Muscle of back (tissue), 13 donors: ENCODE measurements around the gene ENOX1. TPM values are rescaled to one million over a fixed set of nuclear protein-coding genes. Genes with fewer than 3 reads are reported as not detected.
"Not testable (repeated sequence)": the region's sequence is repeated elsewhere in the genome, so short reads cannot be mapped to it uniquely, and the experiment has no call there.

Experiments
- DNase-seq, 3 donors: peaks; one replicate each; pipeline versions ENCODE4 v3.0.0 to v3.0.0-alpha.2; 2013
- long read RNA-seq, 9 donors: transcript quantifications; one replicate each; lab custom pipeline, GENCODE V29; 2026
- polyA plus RNA-seq, 10 donors: library from polyadenylated mRNA; unstranded; fragments of 120-200 nt; gene quantifications; one replicate each; pipeline ENCODE4 v1.2.1, GENCODE V29; 2013; ENCODE audit not compliant: insufficient read length in 10 of 10

The ENOX1 gene
- polyA plus RNA-seq: 10 to 100 TPM in 6 of 10 donors, 1 to 10 TPM in 4; 9.1 to 12.6 (median 11.4) TPM
- long read RNA-seq, donor 1: 0 reads
- long read RNA-seq, donor 2, partial matches to known transcripts: 0 of 1 reads
- long read RNA-seq, donor 2, other reads (novel, unspliced or antisense): 0 of 1 reads
- long read RNA-seq, donor 3: 0 reads
- long read RNA-seq, donor 4: 0 reads
- long read RNA-seq, donor 5: 0 reads
- long read RNA-seq, donor 6: 0 reads
- long read RNA-seq, donor 7: 0 reads
- long read RNA-seq, donor 8: 0 reads
- long read RNA-seq, donor 9: 0 reads

DNA sequence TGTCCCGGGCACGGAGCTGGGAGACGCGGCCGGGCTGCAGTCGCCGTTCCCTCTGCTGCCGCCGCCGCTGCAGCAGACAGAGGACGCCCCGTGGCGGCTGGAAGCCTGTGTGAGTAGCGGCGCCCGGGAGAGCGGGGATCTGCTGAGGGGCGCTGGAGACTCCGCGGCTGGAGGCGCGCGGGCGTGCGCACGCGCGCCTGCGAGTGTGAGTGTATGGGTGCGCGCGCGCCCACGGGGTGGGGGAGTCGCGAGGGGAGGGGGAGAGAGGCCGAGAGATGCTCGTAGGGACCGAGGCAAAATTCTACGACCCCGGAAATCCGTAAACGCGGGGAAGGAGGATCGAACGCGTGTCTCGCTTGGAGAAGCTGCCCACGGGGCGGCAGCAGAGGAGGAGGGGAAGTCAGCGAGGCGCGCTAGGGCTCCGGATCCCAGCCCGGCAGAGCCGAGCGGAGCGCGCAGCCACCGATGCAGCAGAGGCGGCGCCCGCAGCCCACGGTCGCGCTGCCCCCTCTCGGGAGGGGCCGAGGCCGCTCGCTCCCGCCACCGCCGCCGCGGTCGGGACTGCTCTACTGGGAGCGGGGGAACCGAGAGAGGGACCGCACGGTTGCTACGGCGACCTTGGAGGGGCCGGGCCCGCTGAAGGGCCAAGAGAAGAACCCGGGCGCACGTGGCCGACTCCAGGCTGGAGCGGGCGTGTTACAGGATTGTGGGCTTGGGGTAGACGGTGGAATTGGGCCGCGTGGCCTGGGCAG lies at the start of gene ENOX1:
Gene ENOX1 (minus strand): TSS at position 207 of the 752 bp plus-strand sequence.
- peak; percentile 78 to 96 (median 91) for DNase-seq

DNA sequence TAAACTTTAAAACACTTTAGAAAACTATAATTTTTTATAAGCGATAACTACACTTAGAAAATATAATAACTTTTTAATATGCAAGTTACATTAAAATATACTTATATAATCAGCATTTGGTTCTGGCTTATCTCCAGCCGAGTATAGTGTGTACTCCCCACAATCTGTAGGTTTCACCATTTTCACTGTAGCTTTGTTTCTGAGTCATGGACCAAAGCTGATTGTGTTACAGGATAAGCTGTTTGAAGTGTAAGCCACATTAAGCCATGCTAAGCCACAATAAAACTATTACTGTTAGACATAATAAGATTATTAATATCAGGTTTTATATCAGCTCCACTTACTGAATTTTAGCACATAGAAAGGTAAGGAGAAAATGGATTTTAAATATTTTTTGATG lies 48.9 kb upstream of the ENOX1 start:
- DNase-seq: no peak

- DNase-seq: peak in 2 of 3 donors; percentile 28 to 39
These were observed 44.3 kb upstream of the ENOX1 start for GRCh38 chr13:43831088-43831487.

DNA sequence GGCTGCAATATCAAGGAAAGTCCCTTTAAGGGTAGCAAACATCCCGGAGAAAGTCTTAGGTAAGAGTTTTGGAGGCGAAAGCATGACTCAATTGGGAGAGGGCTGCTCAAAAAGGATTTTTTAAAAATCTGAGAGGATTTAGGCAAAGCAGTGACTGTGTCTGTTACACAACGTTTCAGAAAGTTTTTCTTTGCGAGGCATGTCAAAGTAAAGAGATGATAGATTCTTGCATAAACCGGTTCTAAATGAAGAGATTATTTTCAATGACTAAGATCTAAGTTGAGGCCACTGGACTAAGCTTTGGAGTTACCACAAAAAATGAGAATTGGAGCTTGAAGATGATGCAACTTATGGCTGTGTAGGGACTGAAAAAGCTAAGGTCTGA lies 43.7 kb upstream of the ENOX1 start:
- peak in 2 of 3 donors; percentile 32 to 64 for DNase-seq

DNA sequence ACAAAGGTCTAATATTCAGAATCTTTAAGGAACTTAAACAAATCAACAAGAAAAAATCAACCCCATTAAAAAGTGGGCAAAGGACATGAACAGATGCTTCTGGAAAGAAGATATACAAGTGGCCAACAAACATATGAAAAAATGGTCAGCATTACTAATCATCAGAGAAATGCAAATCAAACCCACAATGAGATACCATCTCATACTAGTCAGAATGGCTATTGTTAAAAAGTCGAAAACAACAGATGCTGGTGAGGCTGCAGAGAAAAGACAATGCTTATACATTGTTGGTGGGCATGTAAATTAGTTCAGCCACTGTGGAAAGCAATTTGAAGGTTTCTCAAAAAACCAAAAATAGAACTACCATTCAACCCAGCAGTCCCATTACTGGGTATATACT lies 37.9 kb upstream of the ENOX1 start:
- not testable (repeated sequence) for DNase-seq

DNA sequence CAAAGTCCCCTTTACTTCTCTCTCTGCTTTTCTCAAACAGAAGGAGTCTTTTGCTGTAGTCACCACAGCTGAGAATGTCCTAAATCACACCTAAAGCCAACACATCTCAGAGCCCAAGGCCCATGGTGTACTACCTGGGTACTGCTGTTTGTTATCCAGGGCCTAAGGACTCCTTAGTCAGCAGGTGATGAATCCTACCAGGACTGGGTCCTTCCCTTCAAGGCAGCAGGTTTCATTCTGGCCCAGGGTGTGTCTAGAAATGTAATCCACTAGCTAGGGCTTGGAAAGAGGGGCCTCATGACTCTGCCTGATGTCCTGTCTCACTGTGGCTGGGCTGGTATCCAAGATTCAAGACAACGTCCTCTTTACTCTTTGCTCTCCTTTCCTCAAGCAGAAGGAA lies 36.2 kb upstream of the ENOX1 start:
- no peak for DNase-seq

- DNase-seq: no peak
These were observed 29.7 kb upstream of the ENOX1 start for GRCh38 chr13:43816401-43816889.

- DNase-seq: peak in 1 of 3 donors; percentile 84
These were observed 28.4 kb upstream of the ENOX1 start for GRCh38 chr13:43815204-43815603.

- DNase-seq: no peak
These were observed 21.9 kb upstream of the ENOX1 start for GRCh38 chr13:43808676-43809075.

DNA sequence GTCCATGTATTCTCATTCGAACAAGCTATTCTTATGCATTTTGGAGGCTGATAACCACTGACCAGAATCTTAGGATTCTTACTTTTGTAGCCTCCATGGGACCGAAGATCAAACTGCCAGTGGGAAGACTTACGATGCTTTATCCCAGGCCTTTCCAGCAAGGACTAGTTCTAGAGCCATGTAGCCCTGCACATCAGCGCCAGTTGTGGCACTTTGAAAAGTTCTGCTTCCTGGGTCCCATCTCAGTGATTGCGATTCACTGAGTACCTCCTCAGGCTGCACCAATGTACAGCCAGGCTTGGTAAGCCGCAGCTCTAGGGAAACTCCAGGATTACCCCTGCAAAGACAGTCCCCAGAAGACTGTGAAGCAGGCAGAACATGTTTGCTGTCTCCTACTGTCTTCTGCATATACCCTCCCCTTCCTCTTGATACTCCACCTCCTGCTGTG lies 18.9 kb upstream of the ENOX1 start:
- no peak for DNase-seq

DNA sequence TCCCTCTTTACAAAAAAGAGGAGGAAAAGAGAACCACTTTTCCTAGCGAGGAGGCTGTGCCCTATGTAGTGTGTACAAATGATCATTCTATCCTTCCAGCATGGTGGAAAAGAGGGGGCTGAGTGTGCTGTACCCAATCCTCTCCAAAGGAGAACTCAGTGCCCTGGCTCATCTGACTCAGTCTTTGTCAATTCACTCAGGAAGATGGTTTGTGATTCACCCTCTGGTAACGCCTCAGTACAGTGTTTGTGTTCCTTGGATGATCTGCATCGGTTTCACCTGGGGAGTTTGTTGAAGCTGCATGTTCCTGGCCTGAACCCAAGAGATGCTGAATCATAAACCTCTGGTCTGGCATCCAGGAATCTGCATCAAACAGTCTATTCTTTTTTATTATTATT lies 18.3 kb upstream of the ENOX1 start:
- peak in 1 of 3 donors; percentile 87 for DNase-seq

GRCh38 chr13:43804461-43805070 lies 17.8 kb upstream of the ENOX1 start:
- peak; percentile 77 to 86 (median 78) for DNase-seq

GRCh38 chr13:43802511-43802910 lies 15.7 kb upstream of the ENOX1 start:
- no peak for DNase-seq

DNA sequence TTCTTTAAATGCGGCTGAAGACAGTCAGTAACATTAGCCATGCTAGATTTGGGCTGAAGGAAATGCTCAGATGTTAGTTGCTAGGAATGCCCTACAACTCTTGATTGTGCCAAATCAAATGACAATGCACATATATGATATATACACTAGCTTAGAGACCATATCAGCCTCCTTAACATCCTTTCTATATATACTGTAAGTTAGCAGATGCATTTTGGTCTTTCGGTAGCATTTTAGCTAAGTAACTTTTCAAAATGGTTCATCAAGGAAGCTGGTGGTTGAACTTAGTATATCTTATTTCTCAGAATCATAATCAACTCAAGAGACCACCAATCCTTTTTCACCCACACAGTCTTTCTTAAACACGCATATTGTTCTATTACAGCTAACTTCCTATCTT lies 14.1 kb upstream of the ENOX1 start:
- DNase-seq: no peak

DNA sequence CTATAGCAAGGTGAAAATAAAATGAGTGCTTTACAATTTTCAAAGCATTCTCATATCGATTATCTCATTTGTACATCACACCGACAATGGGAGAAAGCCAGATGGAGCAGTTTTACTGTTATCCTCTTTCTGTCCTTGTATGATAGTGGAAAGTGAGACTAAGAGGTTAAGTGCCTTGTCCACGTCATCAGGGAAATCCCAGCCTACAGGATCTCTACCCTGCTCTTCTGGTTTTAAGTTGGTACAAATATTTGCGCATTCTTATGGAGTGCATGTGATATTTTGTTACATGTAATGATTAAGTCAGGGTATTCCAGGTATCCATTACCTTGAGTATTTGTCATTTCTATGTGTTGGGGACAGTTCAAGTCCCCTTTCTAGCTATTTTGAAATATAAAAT lies 12.4 kb upstream of the ENOX1 start:
- no peak for DNase-seq

- no peak for DNase-seq
These were observed 11.1 kb upstream of the ENOX1 start for GRCh38 chr13:43797869-43798268.

DNA sequence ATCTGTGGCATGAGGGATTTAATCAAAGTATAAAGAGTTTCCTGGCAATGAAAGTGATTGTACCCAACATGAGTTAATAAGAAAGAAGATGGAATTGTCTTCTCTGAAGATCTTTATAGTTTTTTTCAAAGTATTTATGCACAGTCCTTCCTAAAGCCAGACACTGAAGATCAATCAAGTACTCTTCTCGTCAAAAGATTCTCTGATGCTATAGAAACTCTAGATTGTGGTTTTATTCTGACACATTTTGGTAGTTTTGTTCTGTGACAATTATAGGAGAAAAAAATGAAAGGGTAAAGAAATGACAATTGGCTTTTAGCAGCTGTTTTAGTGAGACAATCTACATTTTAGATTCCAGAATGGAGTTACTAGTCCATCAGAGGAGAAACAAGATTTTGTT lies 10.4 kb upstream of the ENOX1 start:
- no peak for DNase-seq

DNA sequence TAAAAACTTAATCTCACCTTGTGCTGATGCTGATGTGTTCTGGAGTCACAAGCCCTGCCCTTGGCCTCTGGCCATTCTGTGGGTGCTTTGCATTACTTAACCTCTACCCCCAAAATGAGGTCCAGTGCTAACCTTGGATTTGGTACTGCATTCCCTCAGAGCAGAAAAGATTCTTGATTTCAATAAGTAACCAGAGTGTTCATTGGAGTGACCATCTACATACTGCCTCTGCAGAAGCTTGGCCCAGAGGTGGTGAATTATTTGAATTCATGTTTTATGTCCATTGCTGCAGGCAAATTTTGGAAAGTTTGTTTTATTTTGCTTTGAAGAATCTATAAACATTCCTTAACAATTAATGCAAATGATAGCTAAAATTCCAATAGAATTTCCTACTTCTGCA lies 7.6 kb upstream of the ENOX1 start:
- no peak for DNase-seq

DNA sequence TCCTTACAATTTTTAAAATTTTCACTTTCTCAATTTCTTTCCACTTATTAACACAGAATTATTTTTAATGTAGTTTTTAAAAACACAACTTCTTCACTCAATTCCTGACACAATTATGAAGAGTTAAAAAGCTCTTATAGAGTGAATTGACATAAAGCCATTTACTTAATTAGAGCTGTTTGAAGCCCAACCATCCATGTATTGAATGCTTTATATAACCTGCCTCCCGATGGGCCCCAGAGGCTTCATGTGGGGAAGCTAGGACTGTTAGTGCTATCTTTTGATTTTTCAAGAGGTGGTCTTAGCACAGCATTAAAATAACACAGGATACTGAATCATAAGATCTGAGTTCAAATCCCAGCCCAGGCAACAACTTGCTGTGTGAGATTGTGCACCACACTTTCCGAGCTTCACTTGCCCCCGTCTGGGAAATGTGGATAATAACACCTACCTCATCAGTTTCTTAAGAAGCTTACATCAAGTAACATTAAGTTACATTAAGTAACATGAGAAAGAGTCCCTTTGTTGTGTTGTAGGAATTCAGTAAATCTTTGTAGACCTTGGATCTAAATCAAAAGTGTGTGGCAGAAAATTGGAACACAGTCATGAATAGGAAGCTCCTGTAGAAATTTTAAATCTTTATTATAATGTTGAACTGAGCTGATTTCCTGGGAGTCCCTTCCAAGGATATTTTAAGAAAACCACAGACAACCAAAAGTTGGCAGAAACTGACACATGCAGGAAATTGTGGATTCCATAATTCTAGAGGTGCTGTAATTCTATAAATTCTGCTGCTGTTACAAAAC lies 5.5 kb upstream of the ENOX1 start:
- DNase-seq: peak in 1 of 3 donors; percentile 55

- DNase-seq: peak in 2 of 3 donors; percentile 74 to 84
These were observed 1.2 kb upstream of the ENOX1 start for GRCh38 chr13:43787997-43788396.

GRCh38 chr13:43787518-43787891 lies 733 bp upstream of the ENOX1 start:
- peak in 1 of 3 donors; percentile 21 for DNase-seq

- no peak for DNase-seq
These were observed 353 bp downstream of the ENOX1 start for GRCh38 chr13:43786472-43786765.
